ENCODE measurements around the gene ELOVL6.
"Not testable (repeated sequence)": the region's sequence is repeated elsewhere in the genome, so short reads cannot be mapped to it uniquely, and the experiment has no call there.

The ELOVL6 gene, protein sequence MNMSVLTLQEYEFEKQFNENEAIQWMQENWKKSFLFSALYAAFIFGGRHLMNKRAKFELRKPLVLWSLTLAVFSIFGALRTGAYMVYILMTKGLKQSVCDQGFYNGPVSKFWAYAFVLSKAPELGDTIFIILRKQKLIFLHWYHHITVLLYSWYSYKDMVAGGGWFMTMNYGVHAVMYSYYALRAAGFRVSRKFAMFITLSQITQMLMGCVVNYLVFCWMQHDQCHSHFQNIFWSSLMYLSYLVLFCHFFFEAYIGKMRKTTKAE

DNA sequence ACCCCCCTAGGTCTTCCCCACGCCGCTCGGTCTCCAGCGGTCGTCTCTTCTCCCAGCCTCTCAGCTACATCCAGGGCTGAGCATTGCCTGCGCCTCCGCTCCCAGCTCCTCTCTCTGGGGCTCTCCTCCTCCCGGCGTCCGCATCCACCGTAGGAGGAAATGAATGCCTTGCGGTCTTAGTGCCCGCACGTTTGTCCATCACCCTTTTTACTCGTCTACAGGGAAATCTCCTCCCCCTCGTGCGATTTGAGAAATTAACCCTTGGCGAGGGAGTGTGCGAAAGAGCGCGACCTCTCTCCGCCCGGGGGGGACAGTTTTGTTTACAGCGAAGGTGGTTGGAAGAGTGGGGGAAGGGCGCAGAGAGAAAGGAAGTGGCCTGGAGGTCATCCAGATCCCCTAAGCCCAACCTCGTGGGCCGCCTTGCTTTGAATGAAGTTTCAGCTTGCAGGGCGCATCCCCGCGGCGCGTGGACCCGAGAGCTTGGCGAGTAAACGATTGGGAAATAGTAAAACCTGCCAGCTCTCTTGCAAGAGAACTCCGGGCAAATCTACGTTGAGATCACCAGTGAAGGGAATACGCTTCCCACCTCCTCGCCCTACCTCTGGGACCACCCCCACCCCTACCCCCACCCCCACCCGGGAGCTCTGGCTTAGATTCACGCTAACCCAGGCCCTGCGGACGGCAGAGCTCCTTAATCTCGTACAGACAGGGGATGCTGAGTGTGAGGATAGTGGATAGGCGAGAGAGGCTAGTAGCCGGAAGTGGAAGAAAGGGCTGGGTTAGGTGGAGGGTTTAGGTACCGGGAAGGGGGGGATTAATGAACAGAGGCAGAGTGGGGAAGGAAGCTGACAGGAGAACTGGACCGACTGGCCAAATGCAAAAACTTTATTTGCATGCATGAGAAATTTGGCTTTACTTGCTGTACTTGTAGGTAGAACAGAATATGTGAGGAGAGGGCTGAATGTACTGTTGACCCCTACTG, at the start of gene ELOVL6:
Gene ELOVL6, minus strand, starts transcription at position 181 of the 982 bp plus-strand sequence. CDS start 280 bp downstream, outside the sequence.
- peak within 1 kb of the TSS; percentile 66 for H3K4me3 ChIP-seq (ENCODE audit: low read length)
- TF ChIP-seq ZNF274 (IDR thresholded peaks at IDR 0.05; ENCODE audit: low read depth, low read length) = no peak

- TF ChIP-seq ZNF274 (IDR thresholded peaks at IDR 0.05; ENCODE audit: low read depth, low read length) = no peak
- H3K4me3 ChIP-seq (ENCODE audit: low read length) = no peak overlapping the region
These were observed 49.7 kb upstream of the ELOVL6 start for GRCh38 chr4:110248100-110248499.

DNA sequence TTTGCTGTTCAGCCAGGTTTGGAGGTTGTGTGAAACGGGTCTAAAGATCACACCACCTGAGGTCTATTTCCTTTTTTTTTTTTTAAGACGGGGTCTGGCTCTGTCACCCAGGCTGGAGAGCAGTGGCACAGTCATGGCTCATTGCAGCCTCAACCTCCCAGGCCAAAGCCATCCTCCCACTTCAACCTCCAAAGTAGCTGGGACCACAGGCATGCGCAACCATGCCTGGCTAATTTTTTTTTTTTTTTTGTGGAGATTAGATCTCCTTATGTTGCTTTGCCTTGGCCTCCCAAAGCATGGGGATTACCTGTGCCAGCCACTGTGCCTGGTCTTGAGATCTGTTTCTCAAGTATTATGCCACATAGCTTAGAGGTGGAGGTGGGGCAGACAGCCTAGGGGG, 49.2 kb upstream of the ELOVL6 start:
- no peak overlapping the region for H3K4me3 ChIP-seq (ENCODE audit: low read length)
- TF ChIP-seq ZNF274 (IDR thresholded peaks at IDR 0.05; ENCODE audit: low read depth, low read length) = no peak

DNA sequence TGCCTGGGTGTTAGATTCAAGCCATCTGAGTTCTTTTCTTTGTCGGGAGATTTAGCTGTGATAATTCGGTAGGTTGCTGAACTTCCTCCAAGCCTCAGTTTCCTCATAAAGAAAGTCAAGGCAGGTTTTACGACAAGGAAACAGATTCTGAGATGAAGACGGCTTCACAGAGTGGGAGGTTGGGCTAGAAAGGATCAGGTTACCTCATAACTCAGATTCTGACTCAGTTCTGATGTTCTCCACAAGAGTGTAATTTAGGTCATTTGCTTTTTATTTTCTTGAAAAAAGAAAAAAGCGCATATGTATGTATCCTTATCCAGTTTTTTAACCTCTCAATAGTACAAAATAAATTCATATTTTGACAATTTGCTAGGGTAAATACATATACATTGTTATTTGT, 47.2 kb upstream of the ELOVL6 start:
- no peak overlapping the region for H3K4me3 ChIP-seq (ENCODE audit: low read length)
- no peak for TF ChIP-seq ZNF274 (IDR thresholded peaks at IDR 0.05; ENCODE audit: low read depth, low read length)

GRCh38 chr4:110236324-110236723, 37.9 kb upstream of the ELOVL6 start:
- TF ChIP-seq ZNF274 (IDR thresholded peaks at IDR 0.05; ENCODE audit: low read depth, low read length) = no peak
- H3K4me3 ChIP-seq (ENCODE audit: low read length) = no peak overlapping the region

- not testable (repeated sequence) for H3K4me3 ChIP-seq (ENCODE audit: low read length)
These were observed 35.2 kb upstream of the ELOVL6 start for GRCh38 chr4:110233581-110233980.

DNA sequence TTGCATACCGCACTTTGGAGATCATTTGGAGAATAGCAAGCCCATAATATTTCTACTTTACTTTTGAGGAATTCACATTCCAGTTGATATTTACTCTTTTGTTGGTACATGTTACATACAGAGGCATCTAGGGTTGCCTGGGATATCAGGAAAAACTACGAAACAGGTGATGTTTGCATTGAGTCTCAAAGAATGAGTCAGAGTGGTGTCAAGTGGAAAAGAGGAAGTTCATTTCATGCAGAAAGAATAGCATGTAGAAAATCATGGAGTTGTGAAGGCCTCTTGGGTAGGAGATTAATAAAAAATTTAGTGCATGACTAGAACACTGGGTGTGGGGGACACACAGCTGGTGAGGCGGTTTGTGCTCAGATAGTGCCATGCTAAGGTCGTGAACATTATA, 33.5 kb upstream of the ELOVL6 start:
- no peak overlapping the region for H3K4me3 ChIP-seq (ENCODE audit: low read length)
- no peak for TF ChIP-seq ZNF274 (IDR thresholded peaks at IDR 0.05; ENCODE audit: low read depth, low read length)

- no peak overlapping the region for H3K4me3 ChIP-seq (ENCODE audit: low read length)
- no peak for TF ChIP-seq ZNF274 (IDR thresholded peaks at IDR 0.05; ENCODE audit: low read depth, low read length)
These were observed 30.9 kb upstream of the ELOVL6 start for GRCh38 chr4:110229266-110229665.

DNA sequence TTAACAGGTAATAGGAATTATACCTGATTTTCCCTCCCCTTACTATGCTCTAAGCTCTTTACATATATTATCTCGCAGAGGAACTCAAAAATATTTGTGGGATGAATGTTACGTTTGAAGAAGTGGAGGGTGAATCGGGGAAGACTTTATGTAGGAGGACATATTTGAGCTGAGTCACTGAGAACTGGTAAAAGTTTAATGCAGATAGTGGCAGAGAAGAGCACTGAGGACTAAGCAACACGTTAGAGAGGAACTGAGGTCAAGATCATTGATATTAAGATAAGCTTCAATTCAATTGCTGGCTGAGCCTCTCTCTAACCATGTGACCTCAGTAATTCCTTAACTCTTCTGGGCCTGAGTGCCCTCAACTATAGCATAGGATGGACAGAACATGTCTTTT, 26.4 kb upstream of the ELOVL6 start:
- no peak overlapping the region for H3K4me3 ChIP-seq (ENCODE audit: low read length)
- TF ChIP-seq ZNF274 (IDR thresholded peaks at IDR 0.05; ENCODE audit: low read depth, low read length) = no peak

DNA sequence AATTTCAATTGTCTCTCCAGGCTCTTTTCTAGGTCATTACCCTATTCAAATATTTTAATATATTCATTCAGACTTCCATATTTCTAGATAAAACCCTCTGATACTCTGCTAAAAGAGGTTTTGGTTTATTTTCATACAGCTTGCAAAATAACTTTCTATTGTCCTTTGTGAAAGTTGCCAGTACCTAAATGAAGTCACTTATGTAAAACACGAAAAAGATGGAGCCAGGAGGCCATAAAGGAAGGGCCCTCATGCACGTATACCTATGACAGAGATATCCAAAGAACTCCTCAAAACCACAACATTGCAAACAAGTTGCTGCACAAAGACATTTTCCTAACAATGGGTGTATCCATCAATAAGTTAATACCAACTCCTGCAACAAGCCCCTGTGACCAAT, 25.7 kb upstream of the ELOVL6 start:
- no peak overlapping the region for H3K4me3 ChIP-seq (ENCODE audit: low read length)
- TF ChIP-seq ZNF274 (IDR thresholded peaks at IDR 0.05; ENCODE audit: low read depth, low read length) = no peak

- not testable (repeated sequence) for H3K4me3 ChIP-seq (ENCODE audit: low read length)
These were observed 20.5 kb upstream of the ELOVL6 start for GRCh38 chr4:110218935-110219334.

GRCh38 chr4:110217181-110217580, 18.8 kb upstream of the ELOVL6 start:
- H3K4me3 ChIP-seq (ENCODE audit: low read length) = not testable (repeated sequence)

DNA sequence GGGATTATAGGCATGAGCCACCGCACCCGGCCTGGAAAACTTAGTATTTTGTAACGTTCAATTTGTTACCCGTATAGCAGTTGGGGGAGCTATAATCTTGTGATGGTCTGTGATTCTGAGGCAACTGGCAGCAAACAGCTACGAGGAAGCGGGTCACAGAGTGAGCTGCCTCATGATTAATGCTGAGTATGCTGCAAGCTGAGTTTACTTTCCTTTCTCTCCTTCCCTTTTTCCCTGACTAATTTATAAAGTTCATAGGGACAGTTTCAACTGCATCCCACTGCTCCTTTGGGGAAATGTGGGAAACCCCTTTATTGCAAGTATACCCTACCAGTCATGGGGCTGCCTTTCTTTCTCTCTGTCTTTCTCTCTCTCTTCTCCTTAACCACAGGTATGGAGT, 17.7 kb upstream of the ELOVL6 start:
- no peak overlapping the region for H3K4me3 ChIP-seq (ENCODE audit: low read length)
- no peak for TF ChIP-seq ZNF274 (IDR thresholded peaks at IDR 0.05; ENCODE audit: low read depth, low read length)

DNA sequence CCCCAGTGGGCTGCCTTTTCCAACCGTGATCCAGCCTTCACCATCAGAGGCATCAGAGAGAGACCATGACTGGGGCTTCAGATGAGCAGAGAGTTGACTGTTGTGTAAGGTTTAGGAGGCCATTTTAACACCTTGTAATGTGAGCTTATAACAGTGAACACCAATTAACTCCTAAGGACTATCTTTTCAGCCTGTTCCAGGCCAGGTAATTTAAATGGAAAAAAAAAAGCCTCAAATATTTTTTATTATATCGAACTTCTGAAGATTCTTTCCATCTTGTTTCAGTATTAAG, 13.3 kb upstream of the ELOVL6 start:
- no peak for TF ChIP-seq ZNF274 (IDR thresholded peaks at IDR 0.05; ENCODE audit: low read depth, low read length)
- H3K4me3 ChIP-seq (ENCODE audit: low read length) = no peak overlapping the region

DNA sequence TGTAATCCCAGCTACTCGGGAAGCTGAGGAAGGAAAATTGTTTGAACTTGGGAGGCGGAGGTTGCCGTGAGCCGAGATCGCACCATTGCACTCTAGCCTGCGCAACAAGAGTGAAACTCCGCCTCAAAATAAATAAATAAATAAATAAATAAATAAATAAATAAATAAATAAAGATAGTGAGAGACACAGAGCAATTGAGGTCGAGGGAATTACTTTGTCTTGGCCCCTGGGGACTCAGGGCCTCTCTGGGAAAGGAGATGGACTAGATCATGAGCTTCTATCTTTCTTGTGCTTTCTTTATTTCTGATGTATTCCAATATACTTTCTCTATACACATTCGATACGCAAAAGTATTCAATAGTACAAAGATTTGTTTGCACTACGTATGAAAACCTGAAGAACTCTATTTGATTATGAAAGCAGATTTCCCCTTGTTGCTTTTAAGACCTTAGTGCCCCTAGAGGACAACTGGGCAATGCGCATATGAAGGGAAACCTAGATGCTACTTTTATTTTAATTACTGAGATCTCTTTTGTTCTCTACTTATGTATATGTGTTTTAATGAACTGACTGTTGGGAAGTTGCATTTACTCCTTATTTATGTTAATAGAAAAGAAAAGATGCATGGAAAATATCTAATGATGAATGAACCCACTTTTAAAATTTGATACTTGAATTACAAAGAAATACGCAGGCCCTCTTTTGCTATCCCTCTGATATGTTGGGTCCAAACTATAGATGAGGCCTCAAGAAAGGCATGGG, 12.8 kb upstream of the ELOVL6 start:
- H3K4me3 ChIP-seq (ENCODE audit: low read length) = no peak overlapping the region
- TF ChIP-seq ZNF274 (IDR thresholded peaks at IDR 0.05; ENCODE audit: low read depth, low read length) = no peak
